Activated naive CD4-positive, alpha-beta T cell treated with anti-CD3 and anti-CD28 coated beads for 36 hours (primary cell): ENCODE results near the gene TLE7. TPM values are rescaled to one million over a fixed set of nuclear protein-coding genes. Genes with fewer than 3 reads are reported as not detected.

Experiments used
- CTCF ChIA-PET: fragments of 350-600 bp; sonication (Branson Sonifier 250); formaldehyde crosslinking; loops from one replicate; lab custom pipeline; 2021; ENCODE audit warnings: antibody characterized with exemption; lab: Charles Lee
- DNase-seq: peaks from one replicate; pipeline ENCODE4 v3.0.0-alpha.2; 2020
- H3K27ac Mint-ChIP-seq: one replicate; pipeline ENCODE4 v1.8.0; 2021; ENCODE audit warnings: mild to moderate bottlenecking, mixed read lengths
- H3K27me3 Mint-ChIP-seq: one replicate; pipeline ENCODE4 v1.8.0; 2021; ENCODE audit warnings: low read depth, mixed read lengths
- H3K36me3 Mint-ChIP-seq: one replicate; pipeline ENCODE4 v1.8.0; 2021; ENCODE audit warnings: low read depth, mixed read lengths
- H3K4me1 Mint-ChIP-seq: one replicate; pipeline ENCODE4 v1.8.0; 2021; ENCODE audit warnings: low read depth, mixed read lengths
- H3K4me3 Mint-ChIP-seq: one replicate; pipeline ENCODE4 v1.8.0; 2021; ENCODE audit warnings: mild to moderate bottlenecking, moderate library complexity, mixed read lengths
- H3K9me3 Mint-ChIP-seq: one replicate; pipeline ENCODE4 v1.8.0; 2021; ENCODE audit warnings: mixed read lengths
- intact Hi-C: fragments of 100-400 bp; cut with micrococcal nuclease; formaldehyde crosslinking; loops from one replicate; pipeline ENCODE4 v1.15.1; 2023
- total RNA-seq, 2 experiments: library from RNA; stranded (reverse); gene quantifications; one replicate each; pipeline ENCODE4 v1.2.3, GENCODE V29; 2021

Gene TLE7
- total RNA-seq, 2 experiments from 2014 or later = not detected

- DNase-seq = no peak
- Mint-ChIP-seq H3K9me3 (peaks cover 5% of the 10 kb centered on the region), H3K27me3 (peaks cover 25% of the 10 kb centered on the region), H3K4me1 (peaks cover 4% of the 10 kb centered on the region), H3K36me3 (no peaks in the 10 kb centered on the region), H3K4me3 (no peak overlapping the region), H3K27ac (no peak overlapping the region)
- intact Hi-C loops = no loop called here
- CTCF ChIA-PET = interaction anchor here (0.8 to 6.2 kb wide), 4 partner anchors 23 to 202 kb away, joined by 4 to 91 read pairs (median 20); no protein-coding TSS in a partner anchor
These were observed 32.7 kb downstream of the TLE7 start for GRCh38 chr16:71409011-71409775.

- H3K9me3 Mint-ChIP-seq = peaks cover 7% of the 10 kb centered on the region
- no peaks in the 10 kb centered on the region for H3K36me3 Mint-ChIP-seq
- H3K4me3 Mint-ChIP-seq = no peak overlapping the region
- no peak for DNase-seq
- CTCF ChIA-PET = interaction anchor here (0.8 to 2.0 kb wide), 2 partner anchors 23 to 200 kb away, joined by 4 to 5 read pairs; no protein-coding TSS in a partner anchor
- H3K27me3 Mint-ChIP-seq = peaks cover 26% of the 10 kb centered on the region
- H3K27ac Mint-ChIP-seq = no peak overlapping the region
- peaks cover 4% of the 10 kb centered on the region for H3K4me1 Mint-ChIP-seq
- intact Hi-C loops = no loop called here
These were observed 33.3 kb downstream of the TLE7 start for GRCh38 chr16:71408536-71408935.

GRCh38 chr16:71407731-71408130, 34.1 kb downstream of the TLE7 start:
- H3K27me3 Mint-ChIP-seq = peaks cover 24% of the 10 kb centered on the region
- no peaks in the 10 kb centered on the region for H3K36me3 Mint-ChIP-seq
- H3K4me1 Mint-ChIP-seq = peaks cover 2% of the 10 kb centered on the region
- intact Hi-C loops = no loop called here
- DNase-seq = no peak
- H3K4me3 Mint-ChIP-seq = no peak overlapping the region
- H3K27ac Mint-ChIP-seq = no peak overlapping the region
- CTCF ChIA-PET = interaction anchor here (1.5 to 2.0 kb wide), 2 partner anchors 92 to 201 kb away, joined by 5 read pairs; no protein-coding TSS in a partner anchor
- peaks cover 7% of the 10 kb centered on the region for H3K9me3 Mint-ChIP-seq

- peaks cover 7% of the 10 kb centered on the region for H3K9me3 Mint-ChIP-seq
- intact Hi-C loops = no loop called here
- CTCF ChIA-PET = interaction anchor here (1.5 kb wide), 1 partner anchor 93 kb away, joined by 5 read pairs; no protein-coding TSS in a partner anchor
- H3K27me3 Mint-ChIP-seq = peaks cover 16% of the 10 kb centered on the region
- no peaks in the 10 kb centered on the region for H3K4me1 Mint-ChIP-seq
- DNase-seq = no peak
- H3K4me3 Mint-ChIP-seq = no peak overlapping the region
- no peak overlapping the region for H3K27ac Mint-ChIP-seq
- no peaks in the 10 kb centered on the region for H3K36me3 Mint-ChIP-seq
These were observed 35.1 kb downstream of the TLE7 start for GRCh38 chr16:71406724-71407123.

- DNase-seq = no peak
- Mint-ChIP-seq H3K36me3 (no peaks in the 10 kb centered on the region), H3K4me3 (no peak overlapping the region), H3K27ac (no peak overlapping the region), H3K4me1 (no peaks in the 10 kb centered on the region), H3K27me3 (peaks cover 12% of the 10 kb centered on the region), H3K9me3 (peaks cover 7% of the 10 kb centered on the region)
- intact Hi-C loops = no loop called here
- CTCF ChIA-PET = no interaction called here
These were observed 35.5 kb downstream of the TLE7 start for GRCh38 chr16:71406316-71406715.

- H3K4me1 Mint-ChIP-seq = no peaks in the 10 kb centered on the region
- CTCF ChIA-PET = interaction anchor here (0.7 to 1.7 kb wide), 3 partner anchors 8 to 96 kb away, joined by 4 to 6 read pairs (median 5); no protein-coding TSS in a partner anchor
- H3K27me3 Mint-ChIP-seq = peaks cover 6% of the 10 kb centered on the region
- H3K9me3 Mint-ChIP-seq = peaks cover 7% of the 10 kb centered on the region
- intact Hi-C loops = no loop called here
- no peak overlapping the region for H3K27ac Mint-ChIP-seq
- H3K36me3 Mint-ChIP-seq = no peaks in the 10 kb centered on the region
- H3K4me3 Mint-ChIP-seq = no peak overlapping the region
- no peak for DNase-seq
These were observed 37.5 kb downstream of the TLE7 start for GRCh38 chr16:71404364-71404763.

GRCh38 chr16:71402674-71403073, 39.2 kb downstream of the TLE7 start:
- peaks cover 5% of the 10 kb centered on the region for H3K27me3 Mint-ChIP-seq
- CTCF ChIA-PET = no interaction called here
- intact Hi-C loops = no loop called here
- H3K4me3 Mint-ChIP-seq = no peak overlapping the region
- no peaks in the 10 kb centered on the region for H3K4me1 Mint-ChIP-seq
- H3K36me3 Mint-ChIP-seq = no peaks in the 10 kb centered on the region
- no peak overlapping the region for H3K27ac Mint-ChIP-seq
- peaks cover 7% of the 10 kb centered on the region for H3K9me3 Mint-ChIP-seq
- no peak for DNase-seq

GRCh38 chr16:71402007-71402406, 39.8 kb downstream of the TLE7 start:
- CTCF ChIA-PET = no interaction called here
- Mint-ChIP-seq H3K9me3 (peaks cover 7% of the 10 kb centered on the region), H3K4me1 (no peaks in the 10 kb centered on the region), H3K36me3 (no peaks in the 10 kb centered on the region), H3K27ac (no peak overlapping the region), H3K4me3 (no peak overlapping the region), H3K27me3 (peaks cover 5% of the 10 kb centered on the region)
- intact Hi-C loops = no loop called here
- no peak for DNase-seq

GRCh38 chr16:71399801-71400563, 41.9 kb downstream of the TLE7 start:
- Mint-ChIP-seq H3K27me3 (peaks cover 2% of the 10 kb centered on the region), H3K27ac (no peak overlapping the region), H3K4me3 (no peak overlapping the region), H3K4me1 (no peaks in the 10 kb centered on the region), H3K36me3 (no peaks in the 10 kb centered on the region), H3K9me3 (peaks cover 7% of the 10 kb centered on the region)
- DNase-seq = no peak
- intact Hi-C loops = no loop called here
- CTCF ChIA-PET = interaction anchor here (0.5 kb wide), 1 partner anchor 13 kb away, joined by 3 read pairs; no protein-coding TSS in a partner anchor

- no peaks in the 10 kb centered on the region for H3K27me3 Mint-ChIP-seq
- no peaks in the 10 kb centered on the region for H3K9me3 Mint-ChIP-seq
- intact Hi-C loops = no loop called here
- CTCF ChIA-PET = no interaction called here
- H3K27ac Mint-ChIP-seq = no peak overlapping the region
- no peaks in the 10 kb centered on the region for H3K4me1 Mint-ChIP-seq
- no peak overlapping the region for H3K4me3 Mint-ChIP-seq
- no peak for DNase-seq
- no peaks in the 10 kb centered on the region for H3K36me3 Mint-ChIP-seq
These were observed 45.3 kb downstream of the TLE7 start for GRCh38 chr16:71396594-71396993.

GRCh38 chr16:71389330-71389729, 52.5 kb downstream of the TLE7 start:
- no peak for DNase-seq
- Mint-ChIP-seq H3K27me3 (peaks cover 15% of the 10 kb centered on the region), H3K4me3 (no peak overlapping the region), H3K4me1 (peaks cover 3% of the 10 kb centered on the region), H3K36me3 (no peaks in the 10 kb centered on the region), H3K27ac (no peak overlapping the region), H3K9me3 (no peaks in the 10 kb centered on the region)
- intact Hi-C loops = no loop called here
- CTCF ChIA-PET = interaction anchor here (1.0 to 1.8 kb wide), 2 partner anchors 22 to 30 kb away, joined by 3 read pairs; no protein-coding TSS in a partner anchor
